Aorta (tissue), 5 donors: ENCODE measurements around the gene LCNL1. TPM values are rescaled to one million over a fixed set of nuclear protein-coding genes. Genes with fewer than 3 reads are reported as not detected.

ENCODE experiments used
- ATAC-seq: fragments of 200-7000 bp; cut with Tn5 transposase; one replicate; pipeline ENCODE4 v1.9.1; 2022; ENCODE audit warnings: moderate library complexity; ENCODE audit not compliant: low FRiP score
- DNase-seq, 2 donors: peaks; one replicate each; pipeline ENCODE4 v3.0.0-alpha.2; 2020
- H3K27ac ChIP-seq, 2 donors: one replicate each; pipeline ENCODE4 v1.5.1; 2013; ENCODE audit warnings: low read length in 2 of 2, mild to moderate bottlenecking in 2 of 2, moderate library complexity in 2 of 2, control low read depth in 1 of 2, inconsistent platforms in 1 of 2, low read depth in 1 of 2
- H3K27me3 ChIP-seq, 2 donors: one replicate each; pipeline ENCODE4 v1.6.1; 2013; ENCODE audit warnings: control low read depth in 1 of 2, low read length in 1 of 2, mild to moderate bottlenecking in 1 of 2, moderate library complexity in 1 of 2; ENCODE audit not compliant: insufficient read depth in 2 of 2, control insufficient read depth in 1 of 2
- H3K36me3 ChIP-seq, 2 donors: one replicate each; pipeline ENCODE4 v1.6.1; 2013; ENCODE audit warnings: control low read depth in 1 of 2, low read length in 1 of 2, mild to moderate bottlenecking in 1 of 2; ENCODE audit not compliant: insufficient read depth in 2 of 2, control insufficient read depth in 1 of 2
- H3K4me1 ChIP-seq, 2 donors: one replicate each; pipeline ENCODE4 v1.6.1; 2013; ENCODE audit warnings: low read length in 2 of 2, control low read depth in 1 of 2, mild to moderate bottlenecking in 1 of 2, moderate library complexity in 1 of 2; ENCODE audit not compliant: insufficient read depth in 2 of 2, control insufficient read depth in 1 of 2
- H3K4me3 ChIP-seq, 2 donors: one replicate each; pipeline ENCODE4 v1.5.1; 2013; ENCODE audit warnings: low read length in 2 of 2, control low read depth in 1 of 2, mild to moderate bottlenecking in 1 of 2
- H3K9me3 ChIP-seq: one replicate; pipeline ENCODE4 v1.6.1; 2013; ENCODE audit warnings: mild to moderate bottlenecking, low read length; ENCODE audit not compliant: control insufficient read depth
- WGBS, 2 donors: extraction: QIAGEN DNeasy Blood & Tissue Kit; methylation state at CpG; one replicate each; pipeline ENCODE4 v1.1.7; 2013; 5-methylcytosine and 5-hydroxymethylcytosine counted together
- intact Hi-C, 2 donors: fragments of 100-400 bp; cut with DNase I; formaldehyde crosslinking; loops; one replicate each; pipeline versions ENCODE4 v1.14.2 to v1.15.0; 2022
- polyA plus RNA-seq, 2 donors: library from polyadenylated mRNA; stranded (reverse); fragments of 200-250 nt; gene quantifications; one replicate each; pipeline ENCODE4 v1.2.3, GENCODE V29; 2013
- total RNA-seq, 2 donors: library from RNA; stranded (reverse); fragmentation: NEBNext Ultra II Directional; extraction: Animal tissue kit (Norgen Biotek cat#: 25700); gene quantifications; one replicate each; pipeline ENCODE4 v1.2.1, GENCODE V29; 2021
- donor health status: healthy with polysubstance abuse.
- donor health status: Bipolar disorder and iron deficiency.
- donor health status: DM: no; HTN: no; CAD: no.
- donor health status: DM: no; HTN: no; CAD: no.
- donor health status: DM: yes; HTN: yes; CAD: no.

The LCNL1 gene
- total and polyA plus RNA-seq, 4 donors: 0.15 to 1.1 (median 0.36) TPM; not detected in 1

- Histone ChIP-seq H3K4me3 (no peak overlapping the region), H3K9me3 (no peaks in the 10 kb centered on the region), H3K4me1 (no peaks in the 10 kb centered on the region), H3K36me3 (no peaks in the 10 kb centered on the region), H3K27me3 (no peaks in the 10 kb centered on the region), H3K27ac (no peak overlapping the region)
- no peak for DNase-seq
- intact Hi-C loops: no loop called here
- WGBS, 2 donors: 79 to 84% methylated on average over 24 of the region's 24 CpGs
- no peak for ATAC-seq
Observed at GRCh38 chr9:137006116-137007003, 23.6 kb downstream of the LCNL1 start.

- H3K27me3 ChIP-seq: no peaks in the 10 kb centered on the region
- H3K4me1 ChIP-seq: no peaks in the 10 kb centered on the region
- H3K36me3 ChIP-seq: no peaks in the 10 kb centered on the region
- H3K9me3 ChIP-seq: no peaks in the 10 kb centered on the region
- 65 to 67% methylated on average over 29 to 30 of the region's 30 CpGs for WGBS, 2 donors
- H3K27ac ChIP-seq: no peak overlapping the region
- no peak overlapping the region for H3K4me3 ChIP-seq
- intact Hi-C loops: no loop called here
- ATAC-seq (no peak), DNase-seq (no peak)
Observed at GRCh38 chr9:137007108-137007815, 24.5 kb downstream of the LCNL1 start.

- H3K4me1 ChIP-seq: no peaks in the 10 kb centered on the region
- 87 to 91% methylated on average over 13 of the region's 13 CpGs for WGBS, 2 donors
- no peak overlapping the region for H3K27ac ChIP-seq
- H3K36me3 ChIP-seq: no peaks in the 10 kb centered on the region
- H3K27me3 ChIP-seq: no peaks in the 10 kb centered on the region
- H3K4me3 ChIP-seq: no peak overlapping the region
- intact Hi-C loops: no loop called here
- no peaks in the 10 kb centered on the region for H3K9me3 ChIP-seq
- ATAC-seq: peak; percentile 20
- DNase-seq: no peak
Observed at GRCh38 chr9:137007816-137008270, 25.1 kb downstream of the LCNL1 start.

- H3K9me3 ChIP-seq: no peaks in the 10 kb centered on the region
- H3K27ac ChIP-seq: no peak overlapping the region
Observed at GRCh38 chr9:137008312-137008711, 25.5 kb downstream of the LCNL1 start.

GRCh38 chr9:137009217-137009616 lies 26.4 kb downstream of the LCNL1 start:
- no peaks in the 10 kb centered on the region for H3K4me1 ChIP-seq
- H3K4me3 ChIP-seq: no peak overlapping the region
- H3K36me3 ChIP-seq: no peaks in the 10 kb centered on the region
- DNase-seq: no peak
- no peaks in the 10 kb centered on the region for H3K9me3 ChIP-seq
- 91 to 92% methylated on average over 14 to 18 of the region's 18 CpGs for WGBS, 2 donors
- no peaks in the 10 kb centered on the region for H3K27me3 ChIP-seq
- H3K27ac ChIP-seq: no peak overlapping the region
- intact Hi-C loops: no loop called here
- no peak for ATAC-seq

More at GRCh38 chr9:137008312-137008711, 25.5 kb downstream of the LCNL1 start:
- intact Hi-C loops: no loop called here
- no peaks in the 10 kb centered on the region for H3K4me1 ChIP-seq
- no peak for ATAC-seq
- H3K36me3 ChIP-seq: no peaks in the 10 kb centered on the region
- whole genome bisulfite sequencing, 2 donors: 82 to 86% methylated on average over 22 of the region's 22 CpGs
- no peak overlapping the region for H3K4me3 ChIP-seq
- no peak for DNase-seq
- H3K27me3 ChIP-seq: no peaks in the 10 kb centered on the region

GRCh38 chr9:137009938-137010732 lies 27.3 kb downstream of the LCNL1 start:
- no peak for ATAC-seq
- H3K4me3 ChIP-seq: no peak overlapping the region
- DNase-seq: no peak
- H3K27me3 ChIP-seq: no peaks in the 10 kb centered on the region
- no peaks in the 10 kb centered on the region for H3K36me3 ChIP-seq
- intact Hi-C loops: no loop called here
- H3K4me1 ChIP-seq: no peaks in the 10 kb centered on the region
- WGBS, 2 donors: 94% methylated on average over 44 to 49 of the region's 49 CpGs
- H3K9me3 ChIP-seq: no peaks in the 10 kb centered on the region
- H3K27ac ChIP-seq: no peak overlapping the region

GRCh38 chr9:137011156-137011555 lies 28.4 kb downstream of the LCNL1 start:
- Histone ChIP-seq H3K4me1 (no peaks in the 10 kb centered on the region), H3K9me3 (no peaks in the 10 kb centered on the region), H3K4me3 (no peak overlapping the region), H3K27ac (no peak overlapping the region), H3K36me3 (no peaks in the 10 kb centered on the region), H3K27me3 (no peaks in the 10 kb centered on the region)
- no peak for ATAC-seq
- intact Hi-C loops: no loop called here
- WGBS, 2 donors: 95 to 96% methylated on average over 24 of the region's 24 CpGs
- DNase-seq: no peak

GRCh38 chr9:137011907-137012675 lies 29.3 kb downstream of the LCNL1 start:
- no peak for DNase-seq
- Histone ChIP-seq H3K36me3 (no peaks in the 10 kb centered on the region), H3K27me3 (no peaks in the 10 kb centered on the region), H3K27ac (no peak overlapping the region), H3K9me3 (no peaks in the 10 kb centered on the region), H3K4me1 (no peaks in the 10 kb centered on the region), H3K4me3 (no peak overlapping the region)
- intact Hi-C loops: no loop called here
- WGBS, 2 donors: 93% methylated on average over 28 to 39 of the region's 39 CpGs
- ATAC-seq: no peak
